ENCODE results near the gene S100P. TPM values are rescaled to one million over a fixed set of nuclear protein-coding genes. Genes with fewer than 3 reads are reported as not detected.

Gene S100P
- total RNA-seq, 1 experiment from 2014 or later, result 0.45 TPM

DNA sequence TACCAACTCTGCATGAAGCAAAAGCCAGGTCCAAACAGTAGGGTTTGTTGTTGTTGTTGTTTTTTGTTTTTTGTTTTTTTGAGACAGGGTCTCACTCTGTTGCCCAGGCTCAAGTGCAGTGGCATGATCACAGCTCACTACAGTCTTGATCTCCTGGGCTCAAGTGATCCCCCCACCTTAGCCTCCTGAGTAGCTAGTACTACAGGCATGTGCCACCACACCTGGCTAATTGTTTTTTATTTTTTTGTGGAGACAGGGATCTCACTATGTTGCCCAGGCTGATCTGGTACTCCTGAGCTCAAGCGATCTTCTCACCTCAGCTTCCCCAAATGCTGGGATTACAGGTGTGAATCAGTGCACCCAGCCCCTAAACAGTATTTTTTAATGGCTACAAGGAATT lies 6.2 kb downstream of the S100P start:
- no peaks in the 10 kb centered on the region for H3K4me1 ChIP-seq (ENCODE audit: insufficient read depth, low read length, poor library complexity, severe bottlenecking)
- H3K27ac ChIP-seq (ENCODE audit: low read depth, low read length, poor library complexity, severe bottlenecking), result no peak overlapping the region
- intact Hi-C loops (cut with micrococcal nuclease; ENCODE audit: unreplicated experiment), result no loop called here
- BruUV-seq (replicated peaks), result no TSS peak
- DNase-seq (ENCODE audit: low spot score), result no peak
- TF ChIP-seq EZH2 (IDR thresholded peaks at IDR 0.05; ENCODE audit: borderline replicate concordance, low read depth, low read length, poor library complexity, severe bottlenecking), result no peak
- TF ChIP-seq, protein P1, sequence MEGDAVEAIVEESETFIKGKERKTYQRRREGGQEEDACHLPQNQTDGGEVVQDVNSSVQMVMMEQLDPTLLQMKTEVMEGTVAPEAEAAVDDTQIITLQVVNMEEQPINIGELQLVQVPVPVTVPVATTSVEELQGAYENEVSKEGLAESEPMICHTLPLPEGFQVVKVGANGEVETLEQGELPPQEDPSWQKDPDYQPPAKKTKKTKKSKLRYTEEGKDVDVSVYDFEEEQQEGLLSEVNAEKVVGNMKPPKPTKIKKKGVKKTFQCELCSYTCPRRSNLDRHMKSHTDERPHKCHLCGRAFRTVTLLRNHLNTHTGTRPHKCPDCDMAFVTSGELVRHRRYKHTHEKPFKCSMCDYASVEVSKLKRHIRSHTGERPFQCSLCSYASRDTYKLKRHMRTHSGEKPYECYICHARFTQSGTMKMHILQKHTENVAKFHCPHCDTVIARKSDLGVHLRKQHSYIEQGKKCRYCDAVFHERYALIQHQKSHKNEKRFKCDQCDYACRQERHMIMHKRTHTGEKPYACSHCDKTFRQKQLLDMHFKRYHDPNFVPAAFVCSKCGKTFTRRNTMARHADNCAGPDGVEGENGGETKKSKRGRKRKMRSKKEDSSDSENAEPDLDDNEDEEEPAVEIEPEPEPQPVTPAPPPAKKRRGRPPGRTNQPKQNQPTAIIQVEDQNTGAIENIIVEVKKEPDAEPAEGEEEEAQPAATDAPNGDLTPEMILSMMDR (conservative IDR thresholded peaks at IDR 0.05; ENCODE audit: low read depth, low read length), result no peak
- peaks cover 3% of the 10 kb centered on the region for H3K36me3 ChIP-seq (ENCODE audit: insufficient read depth, low read length, poor library complexity, severe bottlenecking)
- no peaks in the 10 kb centered on the region for H3K9me3 ChIP-seq (ENCODE audit: low read depth, low read length, poor library complexity, severe bottlenecking)
- no peak overlapping the region for H3K4me3 ChIP-seq (ENCODE audit: low read depth, low read length, poor library complexity, severe bottlenecking)
- CTCF ChIA-PET, result no interaction called here
- POLR2A ChIA-PET (ENCODE audit: low non-redundant PET), result interaction anchor here (0.6 kb wide), 1 partner anchor 345 kb away, joined by 4 read pairs; no protein-coding TSS in a partner anchor
- no peaks in the 10 kb centered on the region for H3K27me3 ChIP-seq (replicated peaks; ENCODE audit: insufficient read depth, low read depth, low read length, poor library complexity)

DNA sequence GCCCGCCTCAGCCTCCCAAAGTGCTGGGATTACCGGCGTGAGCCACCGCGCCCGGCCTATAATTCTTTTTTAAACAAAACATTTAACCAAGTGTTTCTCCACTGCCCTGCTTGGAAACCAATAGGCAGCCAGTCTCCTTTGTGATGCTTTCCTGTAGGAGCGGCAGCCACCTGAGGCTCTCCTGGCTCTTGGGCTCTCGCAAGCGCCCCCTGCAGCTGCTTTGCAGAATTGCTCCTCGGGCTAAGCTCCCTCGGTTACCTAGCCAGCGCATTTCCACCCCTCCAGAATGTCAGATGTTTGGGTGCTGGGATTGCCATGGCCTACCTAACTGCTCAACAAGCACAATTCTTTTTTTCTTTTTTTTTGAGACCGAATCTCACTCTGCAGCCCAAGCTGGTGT lies 7.7 kb downstream of the S100P start:
- H3K27ac ChIP-seq (ENCODE audit: low read depth, low read length, poor library complexity, severe bottlenecking), result no peak overlapping the region
- POLR2A ChIA-PET (ENCODE audit: low non-redundant PET), result no interaction called here
- intact Hi-C loops (cut with micrococcal nuclease; ENCODE audit: unreplicated experiment), result no loop called here
- peaks cover 6% of the 10 kb centered on the region for H3K36me3 ChIP-seq (ENCODE audit: insufficient read depth, low read length, poor library complexity, severe bottlenecking)
- H3K27me3 ChIP-seq (replicated peaks; ENCODE audit: insufficient read depth, low read depth, low read length, poor library complexity), result no peaks in the 10 kb centered on the region
- no TSS peak for BruUV-seq (replicated peaks)
- CTCF ChIA-PET, result no interaction called here
- H3K4me3 ChIP-seq (ENCODE audit: low read depth, low read length, poor library complexity, severe bottlenecking), result no peak overlapping the region
- no peaks in the 10 kb centered on the region for H3K9me3 ChIP-seq (ENCODE audit: low read depth, low read length, poor library complexity, severe bottlenecking)
- TF ChIP-seq EZH2 (IDR thresholded peaks at IDR 0.05; ENCODE audit: borderline replicate concordance, low read depth, low read length, poor library complexity, severe bottlenecking), result no peak
- TF ChIP-seq, protein P1 (conservative IDR thresholded peaks at IDR 0.05; ENCODE audit: low read depth, low read length), result peak; percentile 59
- H3K4me1 ChIP-seq (ENCODE audit: insufficient read depth, low read length, poor library complexity, severe bottlenecking), result no peaks in the 10 kb centered on the region
- DNase-seq (ENCODE audit: low spot score), result peak; percentile 41

DNA sequence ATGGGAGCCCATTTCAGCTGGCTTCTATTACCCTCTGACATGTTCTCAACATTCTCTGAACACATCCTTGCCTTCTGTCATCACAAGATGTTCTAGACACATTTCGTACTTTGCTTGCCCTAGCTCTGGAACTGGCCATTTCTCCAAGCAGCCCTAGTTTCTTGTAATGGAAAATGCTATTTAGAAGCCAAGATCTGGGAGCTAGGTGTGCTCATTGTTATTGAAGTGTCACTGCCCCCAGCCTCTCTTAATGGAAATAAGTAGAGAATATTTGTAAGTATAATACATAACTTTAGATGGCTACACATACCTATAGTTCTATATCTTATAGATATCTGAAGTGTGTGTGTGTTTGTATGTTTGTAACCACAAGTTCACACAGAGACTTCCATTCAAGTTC lies 9.1 kb downstream of the S100P start:
- H3K4me3 ChIP-seq (ENCODE audit: low read depth, low read length, poor library complexity, severe bottlenecking), result no peak overlapping the region
- intact Hi-C loops (cut with micrococcal nuclease; ENCODE audit: unreplicated experiment), result no loop called here
- CTCF ChIA-PET, result no interaction called here
- no TSS peak for BruUV-seq (replicated peaks)
- H3K27me3 ChIP-seq (replicated peaks; ENCODE audit: insufficient read depth, low read depth, low read length, poor library complexity), result no peaks in the 10 kb centered on the region
- H3K27ac ChIP-seq (ENCODE audit: low read depth, low read length, poor library complexity, severe bottlenecking), result no peak overlapping the region
- H3K9me3 ChIP-seq (ENCODE audit: low read depth, low read length, poor library complexity, severe bottlenecking), result no peaks in the 10 kb centered on the region
- H3K36me3 ChIP-seq (ENCODE audit: insufficient read depth, low read length, poor library complexity, severe bottlenecking), result peaks cover 12% of the 10 kb centered on the region
- DNase-seq (ENCODE audit: low spot score), result no peak
- POLR2A ChIA-PET (ENCODE audit: low non-redundant PET), result no interaction called here
- no peak for TF ChIP-seq EZH2 (IDR thresholded peaks at IDR 0.05; ENCODE audit: borderline replicate concordance, low read depth, low read length, poor library complexity, severe bottlenecking)
- TF ChIP-seq, protein P1 (conservative IDR thresholded peaks at IDR 0.05; ENCODE audit: low read depth, low read length), result no peak
- H3K4me1 ChIP-seq (ENCODE audit: insufficient read depth, low read length, poor library complexity, severe bottlenecking), result peaks cover 5% of the 10 kb centered on the region

All from A673 (cell line).